Mammary epithelial cell (primary cell): ENCODE data around the gene CYP27C1.

Experiments
- CTCF ChIP-seq, 2 donors: IDR thresholded peaks in 1 of 2; conservative IDR thresholded peaks in 1 of 2; 2 replicates each; pipeline ENCODE4 v1.5.1; 2011 to 2012; ENCODE audit warnings: inconsistent platforms in 2 of 2, low read length in 2 of 2, mild to moderate bottlenecking in 2 of 2, control low read depth in 1 of 2, low read depth in 1 of 2; ENCODE audit not compliant: insufficient read depth in 1 of 2; ENCODE audit errors: extremely low read depth in 1 of 2
- EZH2 ChIP-seq: IDR thresholded peaks from 2 replicates; pipeline ENCODE4 v1.6.1; 2012; ENCODE audit warnings: low read length, inconsistent platforms, borderline replicate concordance

GRCh38 chr2:127217470-127218325, 2.4 kb downstream of the CYP27C1 start:
- no peak for TF ChIP-seq CTCF (conservative IDR thresholded peaks at IDR 0.05 in 1 of 2, IDR thresholded peaks at IDR 0.05 in 1 of 2; ENCODE audit: extremely low read depth in 1 of 2, insufficient read depth in 1 of 2, low read depth in 1 of 2, low read length in 2 of 2)
- TF ChIP-seq EZH2, result no peak
